Endodermal cell (in vitro differentiated cells): ENCODE measurements around the gene GLIS2. TPM values are rescaled to one million over a fixed set of nuclear protein-coding genes. Genes with fewer than 3 reads are reported as not detected.

Experiments
- DNase-seq: peaks from one replicate; pipeline ENCODE4 v3.0.0-alpha.2; 2017
- H3K27ac ChIP-seq: 2 replicates; pipeline ENCODE4 v1.5.1; 2013; ENCODE audit warnings: mild to moderate bottlenecking, low read depth, low read length, moderate library complexity
- H3K27me3 ChIP-seq: 2 replicates; pipeline ENCODE4 v1.6.1; 2013; ENCODE audit warnings: mild to moderate bottlenecking, low read length, moderate library complexity; ENCODE audit not compliant: insufficient read depth, control insufficient read depth, poor library complexity, severe bottlenecking
- H3K36me3 ChIP-seq: 2 replicates; pipeline ENCODE4 v1.7.0; 2013; ENCODE audit warnings: mild to moderate bottlenecking, low read length, moderate library complexity; ENCODE audit not compliant: control insufficient read depth, insufficient read depth
- H3K4me1 ChIP-seq: one replicate; pipeline ENCODE4 v1.7.0; 2013; ENCODE audit warnings: low read length; ENCODE audit not compliant: control insufficient read depth, insufficient read depth
- H3K4me3 ChIP-seq: 2 replicates; pipeline ENCODE4 v1.5.1; 2013; ENCODE audit warnings: mild to moderate bottlenecking, low read length, moderate library complexity
- H3K9ac ChIP-seq: 2 replicates; pipeline ENCODE4 v1.6.1; 2013; ENCODE audit warnings: mild to moderate bottlenecking, low read length, moderate library complexity; ENCODE audit not compliant: poor library complexity, severe bottlenecking; ENCODE audit errors: extremely low read depth
- H3K9me3 ChIP-seq: 2 replicates; pipeline ENCODE4 v1.6.1; 2013; ENCODE audit warnings: mild to moderate bottlenecking, low read length, moderate library complexity; ENCODE audit not compliant: control insufficient read depth
- H3K27ac Mint-ChIP-seq: 2 replicates; pipeline ENCODE4 v1.8.0; 2020; ENCODE audit warnings: mixed read lengths
- H3K27me3 Mint-ChIP-seq: 2 replicates; pipeline ENCODE4 v1.8.0; 2021; ENCODE audit warnings: mild to moderate bottlenecking, mixed read lengths; ENCODE audit not compliant: insufficient read depth
- H3K36me3 Mint-ChIP-seq: 2 replicates; pipeline ENCODE4 v1.8.0; 2020; ENCODE audit warnings: low read depth, mixed read lengths
- H3K4me1 Mint-ChIP-seq: 2 replicates; pipeline ENCODE4 v1.8.0; 2020; ENCODE audit warnings: mixed read lengths
- H3K4me3 Mint-ChIP-seq: 2 replicates; pipeline ENCODE4 v1.8.0; 2020; ENCODE audit warnings: mild to moderate bottlenecking, moderate library complexity, mixed read lengths
- H3K9me3 Mint-ChIP-seq: 2 replicates; pipeline ENCODE4 v1.8.0; 2020; ENCODE audit warnings: mild to moderate bottlenecking, mixed read lengths
- WGBS, 2 experiments: methylation state at CpG; one replicate each; pipeline versions ENCODE4 v1.1.5 to v1.1.7; 2013; ENCODE audit warnings: missing lambda C conversion rate in 2 of 2, mixed read lengths in 1 of 2; ENCODE audit not compliant: insufficient coverage in 1 of 2, insufficient read length in 1 of 2; 5-methylcytosine and 5-hydroxymethylcytosine counted together
- total RNA-seq, 2 donors: library from RNA; stranded (reverse); fragmentation: NEBNext Ultra II Directional in 1 of 2; extraction: Animal tissue kit (Norgen Biotek cat#: 25700) in 1 of 2; gene quantifications; 2 replicates in 1 of 2; 3 replicates in 1 of 2; pipeline ENCODE4 v1.2.1, GENCODE V29; 2021
- TF ChIP-seq, protein P1 (sequence below): fragments of 200-600 bp; sonication (generic); conservative IDR thresholded peaks from 2 replicates; pipeline ENCODE4 v1.5.0; 2021; ENCODE audit warnings: antibody characterized with exemption, mild to moderate bottlenecking

The GLIS2 gene
- total RNA-seq, 2 donors from 2014 or later, result 9.1 to 13.2 TPM

GRCh38 chr16:4306470-4307214 lies 9.2 kb upstream of the GLIS2 start:
- H3K36me3 ChIP-seq, result peaks cover 3% of the 10 kb centered on the region
- peaks cover 15% of the 10 kb centered on the region for H3K4me1 Mint-ChIP-seq
- DNase-seq, result peak; percentile 78
- H3K4me1 ChIP-seq, result peaks cover 4% of the 10 kb centered on the region
- TF ChIP-seq, protein P1, sequence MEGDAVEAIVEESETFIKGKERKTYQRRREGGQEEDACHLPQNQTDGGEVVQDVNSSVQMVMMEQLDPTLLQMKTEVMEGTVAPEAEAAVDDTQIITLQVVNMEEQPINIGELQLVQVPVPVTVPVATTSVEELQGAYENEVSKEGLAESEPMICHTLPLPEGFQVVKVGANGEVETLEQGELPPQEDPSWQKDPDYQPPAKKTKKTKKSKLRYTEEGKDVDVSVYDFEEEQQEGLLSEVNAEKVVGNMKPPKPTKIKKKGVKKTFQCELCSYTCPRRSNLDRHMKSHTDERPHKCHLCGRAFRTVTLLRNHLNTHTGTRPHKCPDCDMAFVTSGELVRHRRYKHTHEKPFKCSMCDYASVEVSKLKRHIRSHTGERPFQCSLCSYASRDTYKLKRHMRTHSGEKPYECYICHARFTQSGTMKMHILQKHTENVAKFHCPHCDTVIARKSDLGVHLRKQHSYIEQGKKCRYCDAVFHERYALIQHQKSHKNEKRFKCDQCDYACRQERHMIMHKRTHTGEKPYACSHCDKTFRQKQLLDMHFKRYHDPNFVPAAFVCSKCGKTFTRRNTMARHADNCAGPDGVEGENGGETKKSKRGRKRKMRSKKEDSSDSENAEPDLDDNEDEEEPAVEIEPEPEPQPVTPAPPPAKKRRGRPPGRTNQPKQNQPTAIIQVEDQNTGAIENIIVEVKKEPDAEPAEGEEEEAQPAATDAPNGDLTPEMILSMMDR, result no peak
- H3K27me3 ChIP-seq, result no peaks in the 10 kb centered on the region
- no peaks in the 10 kb centered on the region for H3K27me3 Mint-ChIP-seq
- H3K27ac Mint-ChIP-seq, result peak overlapping the region; percentile 92
- H3K36me3 Mint-ChIP-seq, result peaks cover 11% of the 10 kb centered on the region
- H3K27ac ChIP-seq, result peak overlapping the region; percentile 83
- peak overlapping the region; percentile 81 for H3K4me3 Mint-ChIP-seq
- no peaks in the 10 kb centered on the region for H3K9me3 ChIP-seq
- WGBS, 2 experiments, result 59 to 69% methylated on average over 14 to 16 of the region's 16 CpGs
- H3K9me3 Mint-ChIP-seq, result no peaks in the 10 kb centered on the region
- H3K4me3 ChIP-seq, result peak overlapping the region; percentile 97
- H3K9ac ChIP-seq, result peak overlapping the region; percentile 68

- H3K36me3 Mint-ChIP-seq, result peaks cover 8% of the 10 kb centered on the region
- TF ChIP-seq, protein P1, result no peak
- H3K27ac Mint-ChIP-seq, result peak overlapping the region; percentile 95
- H3K4me1 Mint-ChIP-seq, result peaks cover 15% of the 10 kb centered on the region
- Histone ChIP-seq H3K36me3 (peaks cover 3% of the 10 kb centered on the region), H3K4me1 (peaks cover 4% of the 10 kb centered on the region), H3K9me3 (no peaks in the 10 kb centered on the region), H3K4me3 (peak overlapping the region; percentile 97), H3K27ac (peak overlapping the region; percentile 83), H3K9ac (peak overlapping the region; percentile 68), H3K27me3 (no peaks in the 10 kb centered on the region)
- H3K9me3 Mint-ChIP-seq, result no peaks in the 10 kb centered on the region
- peak; percentile 98 for DNase-seq
- WGBS, 2 experiments, result 6 to 21% methylated on average over 19 to 68 of the region's 68 CpGs
- H3K4me3 Mint-ChIP-seq, result peak overlapping the region; percentile 81
- H3K27me3 Mint-ChIP-seq, result peaks cover 3% of the 10 kb centered on the region
Observed at GRCh38 chr16:4307215-4308037, 8.4 kb upstream of the GLIS2 start.

DNA sequence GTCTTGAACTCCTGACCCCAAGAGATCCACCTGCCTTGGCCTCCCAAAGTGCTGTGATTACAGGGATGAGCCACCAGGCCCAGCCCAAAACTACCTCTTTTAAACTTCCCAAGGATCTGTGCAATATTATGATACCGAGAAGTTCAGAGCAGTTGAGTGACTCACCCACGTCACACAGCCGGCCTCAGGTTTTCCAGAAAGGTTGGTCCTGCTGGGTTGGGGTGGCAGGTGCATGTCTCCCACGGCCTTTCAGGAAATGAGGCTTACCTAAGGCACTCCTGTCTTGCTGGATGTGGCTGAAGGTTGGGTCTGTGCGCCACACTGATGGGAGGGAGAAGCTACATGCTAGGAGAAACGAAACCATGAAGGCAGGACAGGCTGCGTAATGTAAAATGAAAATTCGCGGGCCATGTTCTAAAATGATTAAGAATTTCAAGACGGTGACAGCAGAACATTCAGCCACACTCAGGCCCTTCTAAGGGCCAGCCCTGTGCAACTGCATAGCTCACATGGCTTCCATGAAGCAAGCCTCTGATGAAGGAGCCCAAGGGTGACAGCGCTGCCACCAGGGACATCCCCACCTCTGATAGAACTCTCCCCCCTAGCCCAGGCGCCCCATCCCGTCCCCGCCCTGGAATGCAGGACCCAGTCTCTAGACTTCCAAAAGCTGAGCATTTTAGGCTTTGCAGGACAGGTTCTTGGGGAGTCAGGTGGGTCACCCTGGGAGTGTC lies 6.6 kb upstream of the GLIS2 start:
- H3K9ac ChIP-seq, result no peak overlapping the region
- H3K27ac Mint-ChIP-seq, result peak overlapping the region; percentile 61
- H3K27me3 ChIP-seq, result peaks cover 13% of the 10 kb centered on the region
- TF ChIP-seq, protein P1, result no peak
- no peak overlapping the region for H3K27ac ChIP-seq
- no peak for DNase-seq
- H3K9me3 ChIP-seq, result no peaks in the 10 kb centered on the region
- peaks cover 17% of the 10 kb centered on the region for H3K27me3 Mint-ChIP-seq
- no peaks in the 10 kb centered on the region for H3K9me3 Mint-ChIP-seq
- 88 to 93% methylated on average over 10 to 14 of the region's 14 CpGs for WGBS, 2 experiments
- H3K36me3 ChIP-seq, result peaks cover 3% of the 10 kb centered on the region
- peaks cover 12% of the 10 kb centered on the region for H3K4me1 Mint-ChIP-seq
- peaks cover 3% of the 10 kb centered on the region for H3K36me3 Mint-ChIP-seq
- H3K4me3 Mint-ChIP-seq, result no peak overlapping the region
- H3K4me3 ChIP-seq, result no peak overlapping the region
- peaks cover 4% of the 10 kb centered on the region for H3K4me1 ChIP-seq
